ENCODE measurements around the gene BLOC1S2. TPM values are rescaled to one million over a fixed set of nuclear protein-coding genes. Genes with fewer than 3 reads are reported as not detected.

Gene BLOC1S2
- polyA plus RNA-seq, 1 of the 3 experiments (the other 2 are of a cell fraction): 30.4 TPM

- Histone ChIP-seq H3K4me2 (no peak overlapping the region), H3K9ac (no peak overlapping the region), H3K27ac (ENCODE audit: low read depth in 2 of 2, low read length in 1 of 2) (no peak overlapping the region), H3K36me3 (replicated peaks in 1 of 2; ENCODE audit: control insufficient read depth in 1 of 2, insufficient read depth in 2 of 2, low read length in 1 of 2) (peaks cover 29 to 64% of the 10 kb centered on the region in 2 experiments), H3K9me2 (no peaks in the 10 kb centered on the region), H2AFZ (ENCODE audit: low read depth) (no peak overlapping the region), H3K4me1 (ENCODE audit: control insufficient read depth in 1 of 2, insufficient read depth in 2 of 2, low read depth in 1 of 2, low read length in 1 of 2) (no peaks in the 10 kb centered on the region), H3K79me2 (ENCODE audit: insufficient read depth) (no peaks in the 10 kb centered on the region), H3K4me3 (ENCODE audit: low read depth in 2 of 2, low read length in 1 of 2) (no peak overlapping the region), H3K9me3 (no peaks in the 10 kb centered on the region), H4K20me1 (ENCODE audit: insufficient read depth) (no peaks in the 10 kb centered on the region), H3F3A (replicated peaks; ENCODE audit: insufficient read depth) (no peaks in the 10 kb centered on the region), H3K27me3 (ENCODE audit: insufficient read depth) (no peaks in the 10 kb centered on the region)
- TF ChIP-seq EP300 (IDR thresholded peaks at IDR 0.05; ENCODE audit: borderline replicate concordance in 1 of 2, low read depth in 1 of 2, low read length in 1 of 2): no peak
- no peak for TF ChIP-seq RFX5 (IDR thresholded peaks at IDR 0.05; ENCODE audit: low read length)
- TF ChIP-seq TCF12 (IDR thresholded peaks at IDR 0.05): no peak
- TF ChIP-seq MXI1 (IDR thresholded peaks at IDR 0.05; ENCODE audit: low read depth, low read length): no peak
- TF ChIP-seq, protein P1, sequence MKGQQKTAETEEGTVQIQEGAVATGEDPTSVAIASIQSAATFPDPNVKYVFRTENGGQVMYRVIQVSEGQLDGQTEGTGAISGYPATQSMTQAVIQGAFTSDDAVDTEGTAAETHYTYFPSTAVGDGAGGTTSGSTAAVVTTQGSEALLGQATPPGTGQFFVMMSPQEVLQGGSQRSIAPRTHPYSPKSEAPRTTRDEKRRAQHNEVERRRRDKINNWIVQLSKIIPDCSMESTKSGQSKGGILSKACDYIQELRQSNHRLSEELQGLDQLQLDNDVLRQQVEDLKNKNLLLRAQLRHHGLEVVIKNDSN (IDR thresholded peaks at IDR 0.05; ENCODE audit: borderline replicate concordance, low read depth): no peak
- TF ChIP-seq JUND (IDR thresholded peaks at IDR 0.05): no peak
- TF ChIP-seq POLR2AphosphoS5 (IDR thresholded peaks at IDR 0.05; ENCODE audit: low read depth, low read length): no peak
- no peak for TF ChIP-seq ELF1 (IDR thresholded peaks at IDR 0.05)
- no peak for TF ChIP-seq RXRA (IDR thresholded peaks at IDR 0.05; ENCODE audit: borderline replicate concordance, low read depth)
- TF ChIP-seq USF2 (IDR thresholded peaks at IDR 0.05; ENCODE audit: borderline replicate concordance, low read depth, low read length): no peak
- no peak for TF ChIP-seq EZH2phosphoT487 (IDR thresholded peaks at IDR 0.05; ENCODE audit: borderline replicate concordance, low read depth)
- TF ChIP-seq, protein P2, sequence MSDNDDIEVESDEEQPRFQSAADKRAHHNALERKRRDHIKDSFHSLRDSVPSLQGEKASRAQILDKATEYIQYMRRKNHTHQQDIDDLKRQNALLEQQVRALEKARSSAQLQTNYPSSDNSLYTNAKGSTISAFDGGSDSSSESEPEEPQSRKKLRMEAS (IDR thresholded peaks at IDR 0.05; ENCODE audit: low read depth): no peak
- TF ChIP-seq CHD2 (IDR thresholded peaks at IDR 0.05; ENCODE audit: low read length, partially characterized antibody): no peak
- no peak for TF ChIP-seq GATA2 (CRISPR knock-in tag; IDR thresholded peaks at IDR 0.05)
- TF ChIP-seq IRF3 (IDR thresholded peaks at IDR 0.05; ENCODE audit: low read depth, low read length): no peak
- TF ChIP-seq, protein P3, sequence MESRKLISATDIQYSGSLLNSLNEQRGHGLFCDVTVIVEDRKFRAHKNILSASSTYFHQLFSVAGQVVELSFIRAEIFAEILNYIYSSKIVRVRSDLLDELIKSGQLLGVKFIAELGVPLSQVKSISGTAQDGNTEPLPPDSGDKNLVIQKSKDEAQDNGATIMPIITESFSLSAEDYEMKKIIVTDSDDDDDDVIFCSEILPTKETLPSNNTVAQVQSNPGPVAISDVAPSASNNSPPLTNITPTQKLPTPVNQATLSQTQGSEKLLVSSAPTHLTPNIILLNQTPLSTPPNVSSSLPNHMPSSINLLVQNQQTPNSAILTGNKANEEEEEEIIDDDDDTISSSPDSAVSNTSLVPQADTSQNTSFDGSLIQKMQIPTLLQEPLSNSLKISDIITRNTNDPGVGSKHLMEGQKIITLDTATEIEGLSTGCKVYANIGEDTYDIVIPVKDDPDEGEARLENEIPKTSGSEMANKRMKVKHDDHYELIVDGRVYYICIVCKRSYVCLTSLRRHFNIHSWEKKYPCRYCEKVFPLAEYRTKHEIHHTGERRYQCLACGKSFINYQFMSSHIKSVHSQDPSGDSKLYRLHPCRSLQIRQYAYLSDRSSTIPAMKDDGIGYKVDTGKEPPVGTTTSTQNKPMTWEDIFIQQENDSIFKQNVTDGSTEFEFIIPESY (IDR thresholded peaks at IDR 0.05; ENCODE audit: borderline replicate concordance, low read depth): no peak
- no peak for TF ChIP-seq FOXJ3 (CRISPR knock-in tag; IDR thresholded peaks at IDR 0.05)
- TF ChIP-seq RCOR1 (IDR thresholded peaks at IDR 0.05; ENCODE audit: low read length): no peak
- POLR2A ChIA-PET: no interaction called here
- CTCF ChIA-PET: interaction anchor here (1.3 kb wide), 1 partner anchor 287 kb away, joined by 4 read pairs; the partner anchor contains the start of gene HIF1AN
- no peak for DNase-seq
- 100% methylated on average over 7 of the region's 7 CpGs for WGBS (ENCODE audit: low lambda C conversion rate)
Observed at GRCh38 chr10:100248820-100249219, 37.7 kb downstream of the BLOC1S2 start.
